ENCODE measurements around the gene LRRC61.

DNA sequence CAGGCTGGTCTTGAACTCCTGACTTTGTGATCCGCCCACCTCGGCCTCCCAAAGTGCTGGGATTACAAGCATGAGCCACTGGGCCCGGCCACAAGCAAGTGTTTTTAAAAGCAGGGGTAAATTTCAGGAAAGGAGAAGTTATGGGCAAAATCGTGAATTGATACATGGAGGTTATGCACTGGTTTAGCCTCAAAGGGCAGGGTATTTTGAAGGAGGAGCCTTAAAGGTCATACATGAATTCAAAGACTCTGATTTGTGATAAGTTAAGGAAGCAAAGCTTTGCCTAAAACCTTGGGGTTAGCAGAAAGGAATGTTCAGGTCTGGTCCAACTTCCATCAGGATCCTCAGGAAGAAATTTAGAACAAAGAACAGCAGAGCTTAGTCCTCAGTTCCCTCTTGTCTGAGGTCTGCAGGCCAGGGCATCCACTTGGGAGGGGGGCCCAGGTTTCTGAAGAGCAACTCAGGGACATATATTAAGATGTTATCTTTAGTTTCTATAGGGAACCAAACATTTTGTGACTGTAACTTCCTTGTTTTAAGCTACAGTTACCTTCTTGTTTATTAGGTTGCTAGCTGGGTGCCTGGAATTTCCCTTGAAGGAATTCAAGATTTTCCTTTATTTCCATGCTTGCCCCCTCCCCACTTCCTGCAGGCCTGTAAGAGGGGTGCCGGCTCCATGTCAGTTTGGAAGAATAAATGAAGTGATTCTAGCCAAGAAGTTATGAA, 42.7 kb downstream of the LRRC61 start:
- TF ChIP-seq, protein P1, sequence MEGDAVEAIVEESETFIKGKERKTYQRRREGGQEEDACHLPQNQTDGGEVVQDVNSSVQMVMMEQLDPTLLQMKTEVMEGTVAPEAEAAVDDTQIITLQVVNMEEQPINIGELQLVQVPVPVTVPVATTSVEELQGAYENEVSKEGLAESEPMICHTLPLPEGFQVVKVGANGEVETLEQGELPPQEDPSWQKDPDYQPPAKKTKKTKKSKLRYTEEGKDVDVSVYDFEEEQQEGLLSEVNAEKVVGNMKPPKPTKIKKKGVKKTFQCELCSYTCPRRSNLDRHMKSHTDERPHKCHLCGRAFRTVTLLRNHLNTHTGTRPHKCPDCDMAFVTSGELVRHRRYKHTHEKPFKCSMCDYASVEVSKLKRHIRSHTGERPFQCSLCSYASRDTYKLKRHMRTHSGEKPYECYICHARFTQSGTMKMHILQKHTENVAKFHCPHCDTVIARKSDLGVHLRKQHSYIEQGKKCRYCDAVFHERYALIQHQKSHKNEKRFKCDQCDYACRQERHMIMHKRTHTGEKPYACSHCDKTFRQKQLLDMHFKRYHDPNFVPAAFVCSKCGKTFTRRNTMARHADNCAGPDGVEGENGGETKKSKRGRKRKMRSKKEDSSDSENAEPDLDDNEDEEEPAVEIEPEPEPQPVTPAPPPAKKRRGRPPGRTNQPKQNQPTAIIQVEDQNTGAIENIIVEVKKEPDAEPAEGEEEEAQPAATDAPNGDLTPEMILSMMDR (IDR thresholded peaks at IDR 0.05) = no peak
- TF ChIP-seq POLR2A (IDR thresholded peaks at IDR 0.05) = no peak

Measured in sigmoid colon (tissue), 3 donors.